Measurements from ENCODE around the gene ZNF674. TPM values are rescaled to one million over a fixed set of nuclear protein-coding genes. Genes with fewer than 3 reads are reported as not detected.

Gene ZNF674
- total RNA-seq, 1 donor from 2014 or later: 8.6 TPM

DNA sequence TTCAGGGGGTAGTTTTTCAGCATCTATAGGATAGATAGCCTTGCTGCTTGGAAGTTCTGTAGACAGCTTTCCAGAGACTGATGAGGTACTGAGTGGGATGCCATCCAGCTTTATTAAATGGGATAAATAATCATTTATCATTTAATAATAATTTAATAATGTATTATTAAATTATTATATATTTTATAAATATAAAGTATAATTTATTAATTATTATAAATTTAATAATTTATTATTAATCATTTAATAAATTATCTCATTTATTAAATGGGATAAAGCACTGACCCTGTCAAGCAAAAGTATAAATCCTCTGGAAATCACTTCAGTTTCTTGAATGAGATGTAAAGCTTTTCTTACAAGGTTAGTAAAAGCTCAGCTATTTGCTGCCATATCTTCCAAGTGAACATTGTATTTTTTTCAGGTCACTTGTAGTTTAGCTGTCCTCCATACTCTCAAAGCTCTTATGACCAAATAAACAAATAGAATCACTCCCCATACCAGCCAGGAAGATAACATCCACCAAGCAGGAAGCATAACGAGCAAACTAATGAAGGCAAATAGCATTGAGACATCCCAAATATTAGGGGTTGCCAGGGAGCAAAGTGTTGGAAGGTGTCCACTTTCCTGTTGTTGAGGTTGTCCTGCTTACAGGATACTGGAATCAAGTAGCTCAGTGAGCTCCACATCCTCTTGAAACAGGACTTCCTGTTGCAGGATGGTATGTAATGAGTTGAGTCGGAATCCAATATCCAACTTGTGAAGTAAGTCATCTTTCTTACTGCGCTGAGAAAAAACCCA is 88.9 kb downstream of the ZNF674 start:
- no peaks in the 10 kb centered on the region for H3K27me3 ChIP-seq (ENCODE audit: control insufficient read depth, insufficient read depth, low read length)
- H3K4me3 ChIP-seq (ENCODE audit: low read depth, low read length): no peak overlapping the region
- no peak for DNase-seq (ENCODE audit: low read depth)
- no peaks in the 10 kb centered on the region for H3K36me3 ChIP-seq (ENCODE audit: control insufficient read depth, insufficient read depth, low read length)
- TF ChIP-seq, protein P1, sequence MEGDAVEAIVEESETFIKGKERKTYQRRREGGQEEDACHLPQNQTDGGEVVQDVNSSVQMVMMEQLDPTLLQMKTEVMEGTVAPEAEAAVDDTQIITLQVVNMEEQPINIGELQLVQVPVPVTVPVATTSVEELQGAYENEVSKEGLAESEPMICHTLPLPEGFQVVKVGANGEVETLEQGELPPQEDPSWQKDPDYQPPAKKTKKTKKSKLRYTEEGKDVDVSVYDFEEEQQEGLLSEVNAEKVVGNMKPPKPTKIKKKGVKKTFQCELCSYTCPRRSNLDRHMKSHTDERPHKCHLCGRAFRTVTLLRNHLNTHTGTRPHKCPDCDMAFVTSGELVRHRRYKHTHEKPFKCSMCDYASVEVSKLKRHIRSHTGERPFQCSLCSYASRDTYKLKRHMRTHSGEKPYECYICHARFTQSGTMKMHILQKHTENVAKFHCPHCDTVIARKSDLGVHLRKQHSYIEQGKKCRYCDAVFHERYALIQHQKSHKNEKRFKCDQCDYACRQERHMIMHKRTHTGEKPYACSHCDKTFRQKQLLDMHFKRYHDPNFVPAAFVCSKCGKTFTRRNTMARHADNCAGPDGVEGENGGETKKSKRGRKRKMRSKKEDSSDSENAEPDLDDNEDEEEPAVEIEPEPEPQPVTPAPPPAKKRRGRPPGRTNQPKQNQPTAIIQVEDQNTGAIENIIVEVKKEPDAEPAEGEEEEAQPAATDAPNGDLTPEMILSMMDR (IDR thresholded peaks at IDR 0.05; ENCODE audit: insufficient read depth, low read length, poor library complexity, severe bottlenecking): no peak

Other genes starting within 250 kb of the ZNF674 start
- gene CHST7, start 28.3 kb upstream of the ZNF674 start, total RNA-seq: 5.2 and 7.7 TPM in 2 replicates
- 9.8 and 12.3 TPM in 2 replicates for gene SLC9A7, start 213.7 kb upstream of the ZNF674 start, total RNA-seq

Data from kidney epithelial cell (primary cell).